Right lobe of liver (tissue), 4 donors: ENCODE measurements around the gene WIPF2.

Experiments
- CTCF ChIP-seq, 4 donors: fragments of 200-600 bp in 3 of 4; fragments of 450-650 bp in 1 of 4; IDR thresholded peaks; one replicate each; pipeline versions ENCODE4 v1.5.1 to v1.8.0; 2016 to 2022; ENCODE audit warnings: antibody characterized with exemption in 4 of 4, mild to moderate bottlenecking in 2 of 4
- POLR2A ChIP-seq: fragments of 450-650 bp; IDR thresholded peaks from one replicate; pipeline ENCODE4 v1.6.1; 2017; ENCODE audit warnings: antibody characterized with exemption, mild to moderate bottlenecking
- donor health status: DM: no; HTN: no; CAD: no.
- donor health status: DM: no; HTN: no; CAD: no.
- donor health status: DM: no; HTN: yes; CAD: no.

GRCh38 chr17:40283662-40284061, 64.6 kb downstream of the WIPF2 start:
- TF ChIP-seq CTCF (IDR thresholded peaks at IDR 0.05) (no peak), POLR2A (no peak)
